NCI-H187 treated with DMSO at 0.1 percent for 48 hours (cell line): ENCODE results near the gene CXCL11.
"Not testable (repeated sequence)": the region's sequence is repeated elsewhere in the genome, so short reads cannot be mapped to it uniquely, and the experiment has no call there.

Experiments used
- DNase-seq: peaks from one replicate; lab custom pipeline; 2025; lab: John Stamatoyannopoulos, UW

Gene CXCL11

GRCh38 chr4:76035799-76036380 is at the start of gene CXCL11:
TSS of gene CXCL11 (minus strand) at chr4:76036070. CDS start at chr4:76035987, 83 bp downstream.
- no peak for DNase-seq

GRCh38 chr4:76084542-76084941 is 48.7 kb upstream of the CXCL11 start:
- no peak for DNase-seq

GRCh38 chr4:76083386-76083988 is 47.6 kb upstream of the CXCL11 start:
- no peak for DNase-seq

- DNase-seq = no peak
Observed at GRCh38 chr4:76078033-76078613, 42.3 kb upstream of the CXCL11 start.

GRCh38 chr4:76074993-76075600 is 39.2 kb upstream of the CXCL11 start:
- no peak for DNase-seq

- no peak for DNase-seq
Observed at GRCh38 chr4:76074468-76074867, 38.6 kb upstream of the CXCL11 start, which contains the start of gene ART3. TSS of gene ART3 (plus strand) at chr4:76074709. CDS start at chr4:76075890, 1,181 bp downstream.

- no peak for DNase-seq
Observed at GRCh38 chr4:76072760-76073159, 36.9 kb upstream of the CXCL11 start.

GRCh38 chr4:76067652-76068286 is 31.9 kb upstream of the CXCL11 start:
- DNase-seq = no peak

GRCh38 chr4:76066546-76066945 is 30.7 kb upstream of the CXCL11 start:
- no peak for DNase-seq

- DNase-seq = no peak
Observed at GRCh38 chr4:76061982-76062381, 26.1 kb upstream of the CXCL11 start.

GRCh38 chr4:76061421-76061820 is 25.6 kb upstream of the CXCL11 start:
- DNase-seq = no peak

- no peak for DNase-seq
Observed at GRCh38 chr4:76060506-76060905, 24.6 kb upstream of the CXCL11 start.

GRCh38 chr4:76059750-76060149 is 23.9 kb upstream of the CXCL11 start:
- no peak for DNase-seq

- DNase-seq = no peak
Observed at GRCh38 chr4:76058888-76059426, 23.1 kb upstream of the CXCL11 start.

GRCh38 chr4:76058302-76058701 is 22.4 kb upstream of the CXCL11 start:
- DNase-seq = no peak

- no peak for DNase-seq
Observed at GRCh38 chr4:76055421-76055820, 19.6 kb upstream of the CXCL11 start.

GRCh38 chr4:76055016-76055415 is 19.1 kb upstream of the CXCL11 start:
- no peak for DNase-seq

GRCh38 chr4:76053730-76054129 is 17.9 kb upstream of the CXCL11 start:
- no peak for DNase-seq

GRCh38 chr4:76050560-76051050 is 14.7 kb upstream of the CXCL11 start:
- DNase-seq = not testable (repeated sequence)

- not testable (repeated sequence) for DNase-seq
Observed at GRCh38 chr4:76049860-76050416, 14.1 kb upstream of the CXCL11 start.

- DNase-seq = not testable (repeated sequence)
Observed at GRCh38 chr4:76044686-76045085, 8.8 kb upstream of the CXCL11 start.

GRCh38 chr4:76043306-76043705 is 7.4 kb upstream of the CXCL11 start:
- not testable (repeated sequence) for DNase-seq
